RWPE1 (cell line): ENCODE measurements around the gene DAAM2.

Source experiments
- CTCF ChIA-PET: fragments of 350-600 bp; sonication (Branson Sonifier 250); formaldehyde crosslinking; extraction: SDS; loops from one replicate; lab custom pipeline; 2021; lab: Yijun Ruan, JAX
- POLR2A ChIA-PET: fragments of 400-600 bp; formaldehyde crosslinking; extraction: SDS; loops from one replicate; lab custom pipeline; 2020; ENCODE audit warnings: antibody characterized with exemption; ENCODE audit not compliant: low non-redundant PET; lab: Yijun Ruan, JAX
- DNase-seq: peaks from one replicate; pipeline ENCODE4 v3.0.0; 2012; ENCODE audit warnings: low spot score
- H3K27ac ChIP-seq: fragments of 450-650 bp; 2 replicates; pipeline ENCODE4 v1.5.1; 2017
- CTCF ChIP-seq: fragments of 450-650 bp; conservative IDR thresholded peaks from 2 replicates; pipeline ENCODE4 v1.5.1; 2017; ENCODE audit warnings: low read depth, mild to moderate bottlenecking

Gene DAAM2

GRCh38 chr6:39861663-39862062, 69.5 kb downstream of the DAAM2 start:
- no peak overlapping the region for H3K27ac ChIP-seq
- no peak for DNase-seq
- CTCF ChIA-PET, result no interaction called here
- POLR2A ChIA-PET, result no interaction called here
- no peak for TF ChIP-seq CTCF

GRCh38 chr6:39865011-39865888, 73.1 kb downstream of the DAAM2 start:
- ChIA-PET CTCF (interaction anchor here (0.6 to 1.4 kb wide), 8 partner anchors 11 to 1433 kb away, joined by 3 to 4 read pairs (median 3); no protein-coding TSS in a partner anchor), POLR2A (no interaction called here)
- DNase-seq, result peak; percentile 69

GRCh38 chr6:39867592-39867991, 75.4 kb downstream of the DAAM2 start:
- no peak for TF ChIP-seq CTCF
- no peak for DNase-seq
- ChIA-PET CTCF (interaction anchor here (0.6 kb wide), 1 partner anchor 39 kb away, joined by 3 read pairs; no protein-coding TSS in a partner anchor), POLR2A (no interaction called here)
- H3K27ac ChIP-seq, result no peak overlapping the region

More at GRCh38 chr6:39865011-39865888, 73.1 kb downstream of the DAAM2 start:
- no peak overlapping the region for H3K27ac ChIP-seq
- peak; percentile 62 for TF ChIP-seq CTCF

GRCh38 chr6:39870950-39871349, 78.8 kb downstream of the DAAM2 start:
- H3K27ac ChIP-seq, result no peak overlapping the region
- no peak for DNase-seq
- CTCF ChIA-PET, result no interaction called here
- POLR2A ChIA-PET, result no interaction called here
- no peak for TF ChIP-seq CTCF

GRCh38 chr6:39873439-39873838, 81.3 kb downstream of the DAAM2 start:
- H3K27ac ChIP-seq, result no peak overlapping the region
- no peak for TF ChIP-seq CTCF
- no peak for DNase-seq
- POLR2A ChIA-PET, result no interaction called here
- CTCF ChIA-PET, result no interaction called here

- CTCF ChIA-PET, result no interaction called here
- H3K27ac ChIP-seq, result no peak overlapping the region
- POLR2A ChIA-PET, result no interaction called here
- no peak for TF ChIP-seq CTCF
- DNase-seq, result no peak
Measured at GRCh38 chr6:39876111-39876510, 83.9 kb downstream of the DAAM2 start.
